ENCODE data around the gene TKT.
"Not testable (repeated sequence)": the region's sequence is repeated elsewhere in the genome, so short reads cannot be mapped to it uniquely, and the experiment has no call there.

The TKT gene

DNA sequence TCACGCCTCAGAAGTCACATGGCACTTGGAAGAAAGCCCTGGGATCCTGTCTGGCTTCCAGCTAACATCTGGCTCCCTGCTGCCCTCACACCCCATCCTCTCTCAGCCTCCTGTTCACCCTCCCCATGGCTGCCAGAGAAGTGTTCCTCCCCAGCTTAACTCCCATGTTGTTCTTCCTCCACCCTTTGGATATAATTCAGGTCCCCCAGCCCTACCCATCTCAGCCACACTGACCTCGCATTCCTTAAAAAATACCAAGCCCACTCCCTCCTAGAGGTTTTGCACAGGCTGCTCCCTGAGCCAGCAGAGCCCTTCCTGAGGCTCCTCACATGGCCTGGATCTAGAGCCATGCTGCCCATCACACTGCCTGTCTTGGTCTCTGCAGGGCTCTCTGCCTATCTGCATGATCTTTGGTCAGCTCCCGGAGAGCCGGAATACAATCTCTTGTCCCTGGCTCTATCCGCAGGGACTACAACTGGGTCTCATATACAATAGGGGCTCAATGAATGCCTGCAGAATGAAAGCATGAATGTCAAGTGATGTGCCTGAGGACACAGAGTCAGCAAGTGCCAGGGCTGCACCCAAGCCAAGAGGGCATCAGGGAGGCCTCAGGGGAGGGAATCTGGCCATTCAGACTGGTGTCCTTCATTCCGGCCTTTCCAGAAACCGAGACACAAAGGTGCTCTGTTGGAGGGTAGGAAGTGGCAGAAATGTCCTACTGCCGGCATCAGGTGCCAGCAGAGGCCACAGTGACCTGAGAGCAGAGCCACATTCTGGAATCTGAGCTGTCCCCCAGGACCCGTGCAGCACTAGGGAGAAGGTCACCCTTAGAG, 3.8 kb upstream of the TKT start:
- DNase-seq (ENCODE audit: low read depth) = no peak

DNA sequence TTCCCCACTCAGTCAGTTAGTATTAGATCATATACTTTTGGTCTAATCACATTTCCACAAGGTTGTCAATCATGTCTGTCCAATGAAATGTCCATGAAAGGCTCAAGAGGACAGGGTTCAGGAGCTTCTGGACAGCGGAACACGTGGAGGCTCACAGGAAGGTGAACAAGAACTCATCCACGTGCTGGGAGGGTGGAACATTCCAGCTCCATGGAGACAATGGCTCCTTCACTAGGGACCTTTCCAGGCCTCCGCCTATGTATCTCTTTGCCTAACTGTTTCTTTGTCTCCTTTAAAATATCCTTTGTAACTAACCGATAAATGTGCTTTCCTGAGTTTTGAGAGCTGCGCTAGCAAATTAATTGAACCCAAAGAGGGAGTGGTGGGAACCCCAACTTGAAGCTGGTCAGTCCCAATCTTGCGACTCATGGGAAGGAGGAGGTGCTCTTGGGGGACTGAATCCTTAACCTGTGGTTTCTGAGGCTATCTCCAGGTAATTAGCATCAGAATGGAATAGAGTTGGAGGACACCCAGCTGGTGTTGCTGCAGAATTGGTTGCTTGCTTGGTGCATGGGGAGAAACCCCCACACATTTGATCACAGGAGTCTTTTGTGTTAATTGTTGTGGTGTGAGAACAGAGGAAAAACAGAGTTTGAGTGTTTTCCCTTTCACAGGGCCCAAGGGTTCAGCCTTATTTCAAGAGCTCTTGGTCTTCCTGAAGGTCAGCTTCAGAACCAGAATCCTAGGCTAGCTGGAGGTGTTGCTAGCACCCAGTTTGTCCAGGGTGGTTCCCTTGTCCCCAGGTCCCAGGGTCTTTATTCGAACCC, 3.0 kb upstream of the TKT start:
- no peak for DNase-seq (ENCODE audit: low read depth)

DNA sequence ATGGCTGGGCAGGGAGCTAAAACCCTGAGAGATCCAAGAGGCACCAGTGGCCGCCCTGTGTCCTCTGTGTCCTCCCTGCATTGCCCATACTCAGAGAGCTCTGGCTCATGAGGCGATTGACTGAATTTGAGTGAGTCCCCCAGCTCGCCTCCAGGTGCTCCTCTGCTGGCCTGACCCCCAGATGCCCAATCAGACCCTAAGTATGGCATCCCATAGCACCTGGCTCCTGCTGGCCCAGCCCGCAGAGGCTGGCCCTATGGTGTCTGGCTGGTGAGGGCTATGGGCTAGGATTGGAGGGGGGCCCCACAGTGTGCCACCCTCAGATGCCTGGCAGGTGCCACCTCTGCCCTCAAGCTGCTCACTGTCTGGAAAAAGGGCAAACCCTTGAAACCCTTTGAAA, 1.6 kb upstream of the TKT start:
- no peak for DNase-seq (ENCODE audit: low read depth)

GRCh38 chr3:53256704-53257055, 858 bp upstream of the TKT start:
- no peak for DNase-seq (ENCODE audit: low read depth)

DNA sequence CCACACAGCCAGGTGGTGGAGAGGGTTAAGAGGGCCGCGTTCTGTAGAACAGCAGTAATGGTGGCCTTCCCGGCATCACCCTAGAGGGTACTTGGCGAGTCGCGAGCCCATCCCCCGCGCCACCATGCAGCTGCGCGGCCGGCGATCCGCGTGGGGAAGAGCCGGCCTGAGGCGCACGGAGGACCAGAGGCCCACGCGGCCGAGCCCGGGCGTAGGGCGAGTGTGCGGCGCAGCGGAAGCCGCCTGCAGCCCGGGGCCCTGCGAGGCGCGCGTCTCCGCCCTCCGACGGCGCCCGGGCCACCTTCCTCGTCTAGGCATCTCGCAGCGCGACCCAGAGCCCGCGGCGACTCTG, 423 bp downstream of the TKT start:
- peak; percentile 23 for DNase-seq (ENCODE audit: low read depth)

GRCh38 chr3:53254509-53255422, 1.1 kb downstream of the TKT start:
- DNase-seq (ENCODE audit: low read depth) = peak; percentile 38

- no peak for DNase-seq (ENCODE audit: low read depth)
Observed at GRCh38 chr3:53253707-53254508, 1.9 kb downstream of the TKT start.

DNA sequence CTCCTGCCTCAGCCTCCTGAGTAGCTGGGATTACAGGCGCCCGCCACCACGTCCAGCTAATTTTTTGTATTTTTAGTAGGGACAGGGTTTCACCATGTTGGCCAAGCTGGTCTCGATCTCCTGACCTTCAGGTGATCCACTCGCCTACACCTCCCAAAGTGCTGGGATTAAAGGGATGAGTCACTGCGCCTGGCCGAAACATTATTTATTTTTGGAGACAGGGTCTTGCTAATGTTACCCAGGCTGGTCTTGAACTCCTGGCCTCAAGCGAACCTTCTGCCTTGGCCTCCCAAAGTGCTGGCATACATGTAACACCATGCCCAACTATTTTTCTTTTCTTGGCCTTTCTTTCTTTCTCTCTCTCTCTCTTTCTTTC, 2.9 kb downstream of the TKT start:
- not testable (repeated sequence) for DNase-seq (ENCODE audit: low read depth)

DNA sequence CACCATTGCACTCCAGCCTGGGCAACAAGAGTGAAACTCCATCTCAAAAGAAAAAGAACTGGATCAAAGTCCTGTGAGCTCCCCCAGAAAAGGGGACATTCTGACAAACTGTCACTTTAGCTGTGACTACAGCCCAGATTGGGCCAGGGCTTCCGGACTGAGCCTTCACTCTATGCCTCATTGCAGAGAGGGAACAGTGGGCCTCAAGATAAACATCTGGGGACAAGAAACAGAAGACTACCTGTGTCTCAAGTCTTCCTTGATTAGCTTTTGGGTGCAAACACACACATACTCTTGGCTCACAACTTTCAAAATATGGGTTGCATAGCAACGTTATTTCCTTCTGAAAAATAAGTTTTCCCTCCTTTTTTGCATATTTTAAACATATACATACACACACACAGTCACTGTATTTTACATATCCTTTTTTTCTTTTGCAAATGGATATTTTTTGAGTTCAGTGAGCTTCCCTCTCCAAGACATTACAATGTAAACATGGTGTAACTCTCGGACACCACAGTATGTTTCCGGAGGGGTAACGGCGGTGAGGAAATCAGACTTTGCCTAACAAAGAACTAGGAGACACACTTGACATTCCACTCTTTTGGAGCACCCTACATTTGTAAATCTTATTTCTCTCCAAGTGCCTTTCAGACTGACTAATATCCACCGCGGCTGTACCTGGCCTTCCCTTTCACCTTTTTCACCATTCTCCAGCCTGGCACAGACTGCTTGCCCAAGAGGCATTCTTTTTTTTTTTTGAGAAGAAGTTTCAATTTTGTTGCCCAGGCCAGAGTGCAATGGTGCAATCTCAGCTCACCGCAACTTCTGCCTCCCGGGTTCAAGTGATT, 3.5 kb downstream of the TKT start:
- DNase-seq (ENCODE audit: low read depth) = no peak

DNA sequence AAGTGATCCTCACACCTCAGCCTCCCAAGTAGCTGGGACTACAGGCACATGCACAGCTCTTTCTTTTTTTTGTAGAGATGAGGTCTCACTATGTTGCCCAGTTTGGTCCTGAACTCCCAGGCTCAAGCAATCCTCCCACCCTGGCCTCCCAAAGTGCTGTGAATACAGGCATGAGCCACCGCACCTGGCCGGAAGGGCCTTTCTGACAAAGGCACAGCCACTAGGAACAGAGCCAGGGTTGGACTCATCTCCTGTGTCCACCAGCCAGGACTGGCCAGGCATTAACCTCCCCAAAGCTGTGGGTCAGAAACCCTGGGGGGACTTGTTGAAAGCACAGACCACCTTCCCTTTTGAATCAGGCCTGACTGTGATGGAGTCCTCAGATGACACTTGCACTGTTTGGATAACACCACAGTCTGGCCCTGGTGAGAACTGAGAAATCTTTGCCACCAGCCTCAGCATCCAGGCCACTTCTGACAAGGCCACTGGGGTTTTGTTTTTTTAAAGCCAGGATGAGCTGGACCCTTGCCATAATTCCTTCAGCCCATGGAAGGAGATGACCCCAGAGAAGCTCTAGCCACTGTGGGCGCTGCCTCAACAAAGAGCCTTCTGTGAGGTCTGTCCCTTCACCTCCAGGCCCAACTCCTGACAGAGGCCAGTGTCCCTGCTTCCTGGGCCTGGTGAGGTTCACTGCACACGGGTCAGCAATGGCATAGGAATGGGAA, 4.8 kb downstream of the TKT start:
- no peak for DNase-seq (ENCODE audit: low read depth)

DNA sequence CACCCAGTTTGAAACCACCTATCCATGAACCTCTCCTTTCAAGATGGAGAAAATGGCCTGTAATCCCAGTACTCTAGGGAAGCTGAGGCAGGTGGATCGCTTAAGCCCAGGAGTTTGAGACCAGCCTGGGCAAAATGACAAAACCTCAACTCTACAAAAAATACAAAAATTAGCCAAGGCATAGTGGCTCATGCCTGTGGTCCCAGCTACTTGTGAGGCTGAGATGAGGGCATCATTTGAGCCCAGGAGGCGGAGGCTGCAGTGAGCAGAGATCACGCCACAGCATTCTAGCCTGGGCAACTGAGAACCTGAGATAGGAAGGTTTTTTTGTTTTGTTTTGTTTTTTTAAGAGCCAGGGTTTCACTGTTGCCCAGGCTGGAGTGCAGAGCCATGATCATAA, 5.4 kb downstream of the TKT start:
- DNase-seq (ENCODE audit: low read depth) = no peak

GRCh38 chr3:53248161-53248560, 7.7 kb downstream of the TKT start:
- no peak for DNase-seq (ENCODE audit: low read depth)

DNA sequence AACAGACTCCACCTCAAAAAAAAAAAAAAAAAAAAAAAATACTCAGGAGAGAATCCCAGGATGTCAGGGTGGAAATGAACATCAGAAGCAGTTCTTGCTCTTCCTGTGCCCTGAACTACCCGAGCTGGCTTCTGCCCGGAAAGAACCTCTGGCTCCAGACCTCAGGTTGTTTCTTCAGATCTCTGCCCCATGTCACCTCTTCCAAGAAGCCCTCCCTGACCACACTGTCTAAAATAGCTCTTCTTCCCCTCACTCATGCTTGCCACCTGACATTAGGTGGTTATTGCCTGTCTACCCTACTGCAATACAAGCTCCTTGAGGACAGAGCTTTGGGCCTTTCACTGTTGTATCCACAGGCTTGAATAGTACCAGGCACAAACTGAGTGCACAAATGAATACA, 8.2 kb downstream of the TKT start:
- DNase-seq (ENCODE audit: low read depth) = no peak

- no peak for DNase-seq (ENCODE audit: low read depth)
Observed at GRCh38 chr3:53244271-53244670, 11.6 kb downstream of the TKT start.

DNA sequence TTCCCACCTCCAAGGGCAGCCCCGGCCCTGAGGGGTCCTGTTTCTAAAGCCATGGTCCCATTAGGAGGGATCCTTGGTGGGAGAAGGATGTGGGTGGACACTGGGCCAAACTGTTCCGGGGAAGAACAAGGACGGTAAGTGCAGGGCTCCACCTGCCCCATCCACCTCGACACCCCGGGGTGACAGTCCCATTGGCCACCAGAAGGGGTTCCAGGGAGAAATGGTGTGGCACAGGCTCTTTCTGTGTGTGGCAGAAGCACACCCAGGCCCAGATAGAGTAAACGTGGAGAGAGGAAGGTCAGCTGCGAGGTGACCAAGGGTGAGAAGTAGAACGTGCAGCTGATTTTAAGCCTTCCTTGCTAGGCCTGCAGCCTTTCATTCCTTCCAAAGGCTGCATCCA, 12.0 kb downstream of the TKT start:
- no peak for DNase-seq (ENCODE audit: low read depth)

- DNase-seq (ENCODE audit: low read depth) = no peak
Observed at GRCh38 chr3:53243165-53243564, 12.7 kb downstream of the TKT start.

- DNase-seq (ENCODE audit: low read depth) = no peak
Observed at GRCh38 chr3:53242642-53243041, 13.2 kb downstream of the TKT start.

GRCh38 chr3:53242155-53242554, 13.7 kb downstream of the TKT start:
- no peak for DNase-seq (ENCODE audit: low read depth)

- DNase-seq (ENCODE audit: low read depth) = no peak
Observed at GRCh38 chr3:53240989-53241972, 14.5 kb downstream of the TKT start.

Data from activated T-cell treated with anti-CD3 and anti-CD28 coated beads for 24 hours (primary cell).